Activated CD4-positive, alpha-beta T cell treated with anti-CD3 and anti-CD28 coated beads for 4 hours (primary cell): ENCODE measurements around the gene COL6A6.

Source experiments
- DNase-seq, 2 donors: peaks; one replicate each; pipeline ENCODE4 v3.0.0-alpha.2; 2020

Gene COL6A6, protein sequence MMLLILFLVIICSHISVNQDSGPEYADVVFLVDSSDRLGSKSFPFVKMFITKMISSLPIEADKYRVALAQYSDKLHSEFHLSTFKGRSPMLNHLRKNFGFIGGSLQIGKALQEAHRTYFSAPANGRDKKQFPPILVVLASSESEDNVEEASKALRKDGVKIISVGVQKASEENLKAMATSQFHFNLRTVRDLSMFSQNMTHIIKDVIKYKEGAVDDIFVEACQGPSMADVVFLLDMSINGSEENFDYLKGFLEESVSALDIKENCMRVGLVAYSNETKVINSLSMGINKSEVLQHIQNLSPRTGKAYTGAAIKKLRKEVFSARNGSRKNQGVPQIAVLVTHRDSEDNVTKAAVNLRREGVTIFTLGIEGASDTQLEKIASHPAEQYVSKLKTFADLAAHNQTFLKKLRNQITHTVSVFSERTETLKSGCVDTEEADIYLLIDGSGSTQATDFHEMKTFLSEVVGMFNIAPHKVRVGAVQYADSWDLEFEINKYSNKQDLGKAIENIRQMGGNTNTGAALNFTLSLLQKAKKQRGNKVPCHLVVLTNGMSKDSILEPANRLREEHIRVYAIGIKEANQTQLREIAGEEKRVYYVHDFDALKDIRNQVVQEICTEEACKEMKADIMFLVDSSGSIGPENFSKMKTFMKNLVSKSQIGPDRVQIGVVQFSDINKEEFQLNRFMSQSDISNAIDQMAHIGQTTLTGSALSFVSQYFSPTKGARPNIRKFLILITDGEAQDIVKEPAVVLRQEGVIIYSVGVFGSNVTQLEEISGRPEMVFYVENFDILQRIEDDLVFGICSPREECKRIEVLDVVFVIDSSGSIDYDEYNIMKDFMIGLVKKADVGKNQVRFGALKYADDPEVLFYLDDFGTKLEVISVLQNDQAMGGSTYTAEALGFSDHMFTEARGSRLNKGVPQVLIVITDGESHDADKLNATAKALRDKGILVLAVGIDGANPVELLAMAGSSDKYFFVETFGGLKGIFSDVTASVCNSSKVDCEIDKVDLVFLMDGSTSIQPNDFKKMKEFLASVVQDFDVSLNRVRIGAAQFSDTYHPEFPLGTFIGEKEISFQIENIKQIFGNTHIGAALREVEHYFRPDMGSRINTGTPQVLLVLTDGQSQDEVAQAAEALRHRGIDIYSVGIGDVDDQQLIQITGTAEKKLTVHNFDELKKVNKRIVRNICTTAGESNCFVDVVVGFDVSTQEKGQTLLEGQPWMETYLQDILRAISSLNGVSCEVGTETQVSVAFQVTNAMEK (N-terminal part only)

DNA sequence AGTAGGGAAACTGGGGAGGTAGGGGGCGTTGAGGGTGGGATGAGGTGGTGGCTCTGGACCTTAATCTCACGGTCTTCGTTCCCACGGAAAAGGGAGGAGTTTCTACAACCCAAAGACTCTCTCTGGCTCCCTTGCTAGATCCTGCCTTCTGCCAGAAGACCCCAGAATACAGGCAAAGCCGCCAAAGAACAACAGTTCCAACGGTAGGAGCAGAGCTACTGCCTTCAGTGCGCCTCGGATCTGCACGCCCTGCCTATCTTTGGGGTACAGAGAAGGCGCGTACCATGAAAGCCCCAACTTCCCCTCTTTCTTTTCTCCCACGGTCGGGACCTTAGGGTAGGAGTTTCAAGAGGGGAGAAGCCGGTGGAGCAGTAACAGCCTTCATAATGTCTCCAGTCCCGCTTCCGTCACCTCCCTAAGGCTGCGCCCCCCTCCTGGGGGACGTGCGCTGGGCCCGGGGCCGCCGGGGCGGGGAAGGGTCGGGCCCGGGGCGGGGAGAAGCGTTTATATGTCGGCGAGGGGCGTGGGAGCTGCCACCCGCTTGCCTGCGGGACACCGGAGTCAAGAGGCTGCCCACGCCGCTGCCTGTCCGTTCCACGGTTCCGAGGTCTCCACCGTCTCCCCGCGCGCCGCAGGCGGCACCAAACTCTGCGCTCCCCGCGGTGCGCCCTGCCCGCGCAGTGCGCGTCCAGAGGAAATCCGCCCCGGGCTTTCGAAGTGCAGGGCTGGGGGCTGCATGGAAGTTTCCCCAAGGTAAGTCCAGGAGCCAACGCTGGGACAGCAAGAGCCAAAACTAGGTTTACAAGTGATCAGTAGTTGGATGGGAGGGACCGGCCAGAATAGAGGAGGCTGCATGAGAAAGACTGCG, at the start of gene COL6A6:
Gene COL6A6, plus strand, starts transcription at position 533 of the 868 bp plus-strand sequence. CDS start 43,188 bp downstream, outside the sequence.
- DNase-seq: no peak

DNA sequence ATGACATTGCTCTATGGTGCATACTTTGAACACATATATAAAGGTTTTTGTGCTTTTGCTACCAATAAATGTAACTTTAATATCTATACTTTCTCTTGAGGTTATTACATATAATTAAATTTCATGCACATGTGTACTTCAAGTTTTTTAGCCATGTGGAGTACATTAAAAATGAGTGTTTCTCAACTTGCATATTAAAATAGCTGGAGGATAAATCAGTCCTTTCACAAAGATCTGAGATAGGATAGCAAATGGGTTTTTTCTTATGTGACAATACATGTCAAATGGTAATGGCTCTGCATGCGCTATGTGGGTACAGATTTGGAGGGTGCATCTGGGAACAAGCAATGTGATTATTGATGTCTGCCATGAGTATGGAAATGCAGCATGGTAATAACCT, 48.7 kb upstream of the COL6A6 start:
- no peak for DNase-seq

DNA sequence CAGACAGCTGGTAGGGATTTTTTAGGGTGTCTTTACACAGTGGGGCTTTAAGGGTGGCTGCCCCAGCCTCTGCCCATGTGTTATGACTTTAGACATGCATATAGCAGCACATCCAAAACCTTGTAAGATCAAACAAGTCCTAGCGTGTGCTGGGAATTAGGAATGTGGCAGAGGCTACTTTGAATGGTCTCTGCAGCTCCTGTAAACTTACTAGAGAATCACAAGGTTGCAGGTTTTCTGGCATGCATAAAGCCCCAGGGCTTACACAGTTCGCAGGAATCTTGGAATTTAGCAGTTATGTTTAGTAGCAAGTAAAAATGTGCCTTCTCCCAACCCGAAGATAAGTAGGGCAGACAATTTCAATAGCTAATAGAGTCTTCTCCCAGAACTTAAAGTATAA, 46.9 kb upstream of the COL6A6 start:
- no peak for DNase-seq

DNA sequence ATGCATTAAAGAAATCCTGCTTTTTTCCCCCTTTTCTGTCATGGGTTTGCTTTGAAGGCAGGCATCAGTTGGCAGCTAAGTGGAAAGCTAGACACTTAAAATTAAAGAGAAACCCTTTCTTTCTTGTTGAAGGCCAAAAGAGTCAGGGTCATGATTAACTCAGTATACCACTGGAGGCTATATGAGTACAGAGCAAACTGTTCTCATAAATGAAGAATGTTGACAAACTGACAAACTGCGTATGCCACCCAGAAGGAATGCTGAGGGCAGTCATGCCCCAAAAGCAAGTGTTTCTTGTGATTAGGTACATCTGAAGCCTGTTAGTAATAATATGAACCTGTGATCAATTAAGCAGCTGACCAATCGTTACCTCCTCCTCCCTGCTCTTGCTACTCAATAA, 43.6 kb upstream of the COL6A6 start:
- no peak for DNase-seq

DNA sequence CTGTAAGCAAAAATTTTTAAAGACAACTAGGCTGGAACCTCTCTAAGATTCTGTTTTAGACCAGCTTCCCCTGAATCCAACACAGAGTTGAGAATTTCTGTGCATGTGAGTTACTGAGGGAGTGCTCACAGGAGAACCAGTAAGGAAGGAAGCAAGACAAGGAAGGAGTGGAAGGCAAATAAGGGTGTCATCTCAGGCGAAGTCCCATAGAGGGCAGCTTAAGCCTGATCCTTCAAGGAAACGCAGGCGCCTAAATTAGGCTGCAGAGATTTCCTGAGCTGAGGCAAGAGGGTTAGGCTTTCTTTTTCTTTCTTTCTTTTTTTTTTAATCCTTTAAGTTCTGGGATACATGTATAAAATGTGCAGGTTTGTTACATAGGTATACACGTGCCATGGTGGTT, 36.2 kb upstream of the COL6A6 start:
- no peak for DNase-seq

DNA sequence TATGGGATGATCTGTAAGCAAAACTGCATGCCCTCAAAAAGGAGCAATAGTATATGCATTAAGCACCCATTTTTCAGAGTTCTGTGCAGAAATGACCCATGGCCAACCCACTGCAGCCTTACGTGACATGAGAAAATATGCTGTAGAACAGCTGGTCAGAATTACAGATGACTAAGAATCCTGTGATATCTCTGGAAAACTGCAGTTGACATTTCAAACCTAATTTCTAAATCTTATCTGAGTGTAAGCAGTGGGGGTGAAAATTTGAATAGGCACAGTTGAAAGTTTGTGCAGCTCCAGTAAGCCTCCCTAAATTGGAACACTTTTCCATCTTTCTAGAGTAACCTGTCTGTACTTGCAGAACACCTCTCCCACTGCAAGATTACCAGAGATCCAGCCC, 28.7 kb upstream of the COL6A6 start:
- no peak for DNase-seq

DNA sequence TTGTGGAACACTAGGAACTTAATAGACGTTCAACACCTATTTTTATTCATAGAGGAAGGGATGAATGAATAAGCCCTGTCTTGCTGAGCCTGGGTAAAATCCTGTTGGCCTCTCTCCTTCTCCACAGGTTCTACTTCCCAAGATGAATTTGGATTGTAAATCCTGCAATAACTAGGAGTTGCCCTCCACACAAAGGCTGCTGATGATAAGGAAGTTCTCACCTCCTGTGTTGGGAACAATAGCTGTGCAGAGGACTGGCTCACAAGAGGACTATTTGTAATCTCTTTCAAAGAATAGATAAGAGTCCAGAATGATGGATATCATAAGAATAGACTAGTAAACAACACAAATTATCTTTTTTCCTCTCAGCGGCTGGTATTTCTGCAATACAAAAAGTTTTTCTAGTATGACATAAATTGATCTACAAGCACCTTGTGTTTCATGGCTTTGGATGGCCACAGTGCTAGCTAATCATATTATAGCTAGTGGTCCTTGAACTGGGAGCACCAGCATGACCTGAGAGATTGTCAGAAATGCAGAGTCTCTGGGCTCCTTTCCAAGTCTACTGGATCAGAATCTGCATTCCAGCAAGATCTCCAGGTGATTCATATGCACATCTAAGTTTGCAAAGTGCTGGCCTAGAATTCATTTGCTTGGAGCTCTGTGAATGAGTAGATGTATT, 28.1 kb upstream of the COL6A6 start:
- DNase-seq: no peak

DNA sequence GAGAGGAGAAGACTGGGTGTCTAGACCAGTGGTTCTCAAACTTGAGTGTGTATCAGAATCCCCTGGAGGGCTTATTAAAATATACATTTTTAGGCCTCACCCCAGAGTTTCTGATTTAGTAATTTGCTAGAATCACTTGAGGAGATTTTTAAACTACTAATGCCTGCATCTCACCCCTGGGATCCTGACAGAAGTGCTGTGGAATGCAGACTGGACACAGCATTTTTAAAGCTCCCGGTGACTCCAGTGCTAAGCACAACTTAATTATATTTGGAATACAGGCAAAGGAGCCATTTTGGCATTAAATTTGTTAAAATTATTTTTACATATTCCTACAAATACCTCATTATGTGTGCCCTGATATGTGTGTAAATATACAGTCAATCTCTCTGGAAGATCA, 26.7 kb upstream of the COL6A6 start:
- no peak for DNase-seq

DNA sequence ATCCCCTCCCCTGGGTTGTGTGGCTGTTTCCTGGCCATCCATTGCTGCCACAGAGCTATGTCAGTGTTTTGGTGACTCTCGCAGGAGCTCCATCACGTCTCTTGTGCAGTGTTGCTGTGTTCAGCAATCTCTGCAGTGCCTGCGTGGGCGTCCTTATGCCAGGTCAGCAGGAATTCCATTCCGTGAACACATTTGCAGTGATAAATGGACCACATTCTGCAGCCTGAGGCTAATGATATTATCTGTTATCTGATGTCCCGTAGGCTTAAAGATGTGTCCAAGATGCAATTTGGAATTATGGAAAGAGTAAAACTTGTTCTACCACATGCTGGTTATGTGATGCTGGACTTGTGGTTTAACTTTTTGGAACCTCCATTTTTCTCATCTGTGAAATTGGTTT, 25.5 kb upstream of the COL6A6 start:
- no peak for DNase-seq

DNA sequence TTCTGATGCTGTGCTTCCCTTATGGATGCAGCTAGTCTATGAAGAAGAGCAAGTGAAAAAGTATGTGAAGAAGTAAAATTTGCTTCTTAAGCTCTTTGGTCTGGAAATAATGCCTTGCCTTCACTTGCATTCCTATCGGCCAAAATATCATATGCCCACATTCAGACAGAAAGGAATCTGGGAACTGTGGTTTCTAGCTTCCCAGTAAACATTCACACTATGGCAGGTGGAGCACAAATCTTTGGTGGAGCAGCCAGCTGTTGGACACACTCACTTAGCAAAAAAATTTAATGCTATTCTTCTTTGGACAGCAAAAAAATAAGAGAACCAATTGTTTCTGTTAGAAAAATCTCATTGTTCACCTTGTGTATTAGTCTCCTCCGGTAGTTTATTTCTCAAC, 12.3 kb upstream of the COL6A6 start:
- DNase-seq: no peak

DNA sequence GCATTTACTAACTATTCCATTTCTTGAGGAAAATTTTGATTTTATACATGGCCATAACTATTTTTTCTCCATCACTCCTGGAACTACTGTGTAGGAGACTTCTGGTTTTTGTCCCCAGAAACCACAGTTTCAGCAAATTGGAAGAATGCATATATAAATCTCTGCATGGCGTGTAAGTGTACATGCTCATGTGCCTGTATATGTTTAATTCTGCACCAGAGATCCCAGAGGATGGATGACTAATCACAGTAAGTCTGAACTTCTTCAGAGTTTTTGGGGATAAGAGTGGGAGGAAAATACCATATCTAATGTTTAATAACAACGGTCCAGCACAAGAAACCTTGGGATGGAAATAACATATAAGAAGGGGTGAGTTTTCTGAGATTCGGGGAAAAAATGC, 10.9 kb upstream of the COL6A6 start:
- no peak for DNase-seq

DNA sequence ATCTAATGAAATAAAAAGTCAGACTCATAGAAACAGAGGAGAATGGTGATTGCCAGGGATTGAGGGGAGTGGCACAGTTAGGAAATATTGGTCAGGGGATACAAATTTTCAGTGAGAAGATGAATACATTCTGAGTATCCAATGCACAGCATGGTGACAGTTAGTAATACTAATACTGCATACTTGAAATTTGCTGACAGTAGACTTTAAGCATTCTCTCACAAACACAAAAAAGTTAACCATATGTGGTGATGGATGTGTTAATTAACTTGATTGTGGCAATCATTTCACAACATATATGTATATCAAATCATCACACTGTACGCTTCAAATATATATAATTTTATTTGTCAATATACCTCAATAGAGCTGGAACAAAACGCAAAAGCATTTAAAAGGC, 9.2 kb upstream of the COL6A6 start:
- DNase-seq: no peak

DNA sequence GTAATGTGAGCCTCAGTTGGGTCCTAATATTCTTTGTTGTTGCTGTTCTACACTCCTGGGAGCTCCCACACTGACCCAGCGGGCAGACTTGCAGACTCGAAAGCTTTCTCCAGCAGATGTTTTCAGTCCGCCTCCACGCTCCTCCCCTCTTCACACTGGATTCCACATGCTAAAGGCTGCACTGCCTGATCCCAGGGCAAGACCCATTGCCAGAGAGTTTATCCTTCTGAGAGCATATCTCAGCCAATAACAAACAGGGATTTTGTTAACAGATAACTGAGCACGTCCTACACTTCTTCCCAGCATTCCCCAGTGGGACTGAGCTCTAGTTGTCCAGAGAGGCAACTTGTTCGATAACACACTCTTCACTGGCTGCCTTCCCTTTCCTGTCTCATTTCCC, 8.0 kb upstream of the COL6A6 start:
- no peak for DNase-seq

DNA sequence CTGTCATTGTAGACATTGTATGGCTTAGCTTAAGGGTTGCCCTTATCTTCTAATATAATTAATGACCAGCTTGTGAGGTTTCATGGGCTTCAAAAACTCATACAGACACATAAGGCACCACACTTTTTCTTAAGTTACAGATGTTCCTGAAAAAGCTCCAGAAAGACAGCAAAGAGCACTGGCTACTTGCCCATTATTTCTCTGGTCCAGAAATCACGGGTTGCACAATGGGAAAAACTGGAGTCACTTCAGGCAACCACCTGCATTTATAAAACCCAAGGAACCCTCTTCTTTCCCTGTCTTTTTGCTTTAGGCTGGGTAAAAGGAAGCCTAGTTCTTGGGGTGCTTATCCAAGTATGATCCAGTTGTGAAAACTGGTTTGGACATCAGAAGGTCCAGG, 2.3 kb upstream of the COL6A6 start:
- DNase-seq: no peak

DNA sequence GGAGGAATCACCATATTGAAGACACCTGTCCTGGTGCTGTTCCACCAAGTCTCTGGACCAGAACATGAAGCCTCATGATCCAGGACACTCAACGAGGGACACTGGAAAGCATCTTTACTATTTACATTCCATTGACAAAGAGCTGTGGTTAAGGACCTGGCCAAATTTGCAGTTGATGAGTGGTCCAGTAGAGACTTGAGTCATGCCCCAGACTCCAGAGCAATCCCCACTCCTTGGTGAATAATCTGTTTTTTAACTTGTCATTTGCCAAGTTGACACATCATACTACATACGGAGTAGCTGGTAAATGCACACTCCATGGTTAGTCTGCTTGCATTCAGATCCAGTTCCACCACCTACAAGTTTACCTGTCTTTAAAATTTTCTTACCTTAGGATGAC, 1.2 kb upstream of the COL6A6 start:
- DNase-seq: no peak

DNA sequence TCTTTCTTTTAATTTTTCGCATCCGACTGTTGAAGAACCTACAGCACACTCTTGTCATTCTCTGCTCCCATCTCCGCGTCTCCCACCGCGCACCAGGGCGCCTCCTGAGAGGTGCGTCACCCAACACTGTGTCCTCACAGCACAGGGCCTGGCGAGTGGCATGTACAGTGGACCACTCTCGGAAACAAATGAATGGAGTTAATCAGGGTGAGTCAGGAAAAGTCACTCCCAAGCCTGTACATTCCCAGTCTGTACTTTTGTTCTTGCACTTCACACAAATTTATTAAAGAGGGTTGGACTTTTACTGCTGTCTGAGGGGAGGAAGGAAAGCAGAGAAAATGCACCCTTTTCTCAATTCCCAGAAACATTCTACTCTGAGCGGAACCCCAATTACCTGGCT, 625 bp downstream of the COL6A6 start:
- DNase-seq: no peak

DNA sequence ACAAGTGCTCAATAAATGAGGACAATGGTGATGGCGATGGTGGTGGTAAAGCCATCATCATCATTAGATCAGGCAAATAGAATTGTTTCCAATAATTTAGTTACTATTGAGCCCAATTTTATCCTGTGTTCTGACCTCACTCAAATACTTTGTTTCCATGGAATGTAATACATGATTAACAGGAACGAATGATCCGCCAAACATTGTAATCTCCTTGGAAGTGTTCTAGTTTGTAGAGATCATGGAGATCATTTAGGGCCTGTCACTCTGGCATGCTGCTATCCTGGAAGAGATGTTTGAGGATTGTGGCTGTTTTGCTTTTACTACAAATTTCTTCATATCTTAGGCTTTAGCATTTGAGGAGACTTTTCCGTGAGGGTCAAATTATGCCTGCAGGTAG, 2.8 kb downstream of the COL6A6 start:
- DNase-seq: no peak

DNA sequence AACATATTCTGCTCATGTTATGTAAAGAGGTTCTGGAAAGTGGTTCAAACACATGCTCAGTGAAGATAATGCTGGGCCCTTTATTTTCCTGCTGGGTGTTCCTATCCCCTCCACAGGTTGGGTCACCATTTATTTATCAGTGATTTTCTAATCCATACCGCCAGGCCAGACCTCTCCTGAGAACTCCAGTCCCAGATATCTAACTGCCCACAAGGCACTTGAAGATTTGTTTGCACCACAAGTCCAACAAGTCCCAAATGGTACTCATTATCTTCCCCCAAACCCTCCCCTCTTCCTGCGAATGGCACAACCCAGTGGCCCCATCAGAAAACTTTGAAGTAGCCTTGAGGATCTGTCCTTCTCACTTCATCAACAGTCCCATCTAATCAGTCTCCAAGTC, 5.4 kb downstream of the COL6A6 start:
- DNase-seq: no peak

DNA sequence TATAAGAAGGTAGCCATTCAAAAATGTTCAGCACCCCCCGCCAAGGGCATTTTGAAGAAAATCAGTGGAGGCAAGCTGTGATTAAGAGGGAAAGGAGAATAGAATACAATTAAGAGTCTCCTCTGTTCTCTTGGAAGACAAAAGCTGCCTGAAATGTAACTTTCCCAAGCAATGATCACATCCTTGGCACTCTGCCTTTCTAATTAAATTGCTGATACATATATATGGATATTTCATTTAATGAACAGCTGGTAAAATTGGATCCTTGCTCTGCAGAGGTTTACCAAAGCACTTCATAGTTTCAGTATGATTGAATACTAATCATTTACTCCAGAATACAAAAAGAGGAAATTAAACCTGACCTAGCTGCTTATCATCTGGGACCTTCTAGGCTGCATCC, 10.4 kb downstream of the COL6A6 start:
- DNase-seq: no peak

DNA sequence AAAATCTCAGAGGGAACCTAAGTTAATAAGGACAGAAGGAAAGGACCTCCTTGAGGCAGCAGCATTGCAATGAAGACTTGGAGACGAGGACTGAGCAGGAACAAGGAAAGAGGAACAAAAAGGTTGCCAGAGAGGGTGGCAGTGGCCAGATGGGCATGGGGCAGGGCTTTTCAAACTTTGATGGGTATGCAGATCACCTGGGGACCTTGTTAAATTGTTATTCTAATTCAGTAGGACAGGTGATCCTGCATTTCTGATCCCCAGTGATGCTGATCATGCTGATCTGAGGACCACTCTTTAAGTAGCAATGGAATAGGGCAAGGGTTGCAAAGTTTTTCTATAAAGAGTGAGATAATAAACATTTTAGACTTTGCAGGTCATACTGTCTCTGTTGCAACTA, 11.1 kb downstream of the COL6A6 start:
- no peak for DNase-seq

DNA sequence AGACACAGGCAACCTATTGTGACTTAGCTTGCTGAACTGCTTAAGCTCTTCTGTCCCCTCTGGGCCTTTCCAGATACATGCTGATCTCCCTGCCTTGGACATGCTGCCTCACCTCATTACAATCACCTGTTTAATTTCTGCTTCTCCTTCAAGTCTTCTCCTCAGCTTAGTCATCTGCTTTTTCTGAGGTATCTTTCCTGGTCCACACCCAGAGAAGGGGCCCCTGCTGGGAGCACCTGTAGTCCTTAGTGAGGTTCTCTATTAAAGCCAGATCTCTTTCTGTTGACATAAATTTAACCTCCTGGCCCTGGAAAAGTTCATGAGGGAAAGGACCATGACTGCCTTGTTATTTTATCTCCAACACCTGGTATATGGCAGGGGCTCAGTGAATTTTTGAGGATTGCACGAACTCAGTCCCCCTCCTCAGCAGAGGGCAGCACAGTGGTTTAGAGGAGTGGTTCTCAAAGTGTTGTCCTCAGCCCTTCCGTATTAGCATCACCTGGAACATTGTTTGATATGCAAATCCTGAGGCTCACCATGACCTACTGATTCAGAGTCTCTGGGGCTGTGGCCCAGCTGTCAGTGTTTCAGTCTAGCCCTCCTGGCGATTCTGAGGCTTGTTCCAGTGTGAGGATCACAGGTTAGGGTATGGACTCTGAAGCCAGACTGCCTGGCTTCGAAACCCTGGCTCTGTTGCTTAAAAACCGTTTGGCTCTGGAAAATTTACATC, 12.7 kb downstream of the COL6A6 start:
- DNase-seq: no peak
